MCF 10A (cell line): ENCODE results near the gene ACTRT1. TPM values are rescaled to one million over a fixed set of nuclear protein-coding genes. Genes with fewer than 3 reads are reported as not detected.

Source experiments
- BruUV-seq: library from RNA; stranded (reverse); fragments of 400-500 nt; replicated peaks from 2 replicates; lab custom pipeline; 2021; lab: Mats Ljungman, UMichigan
- CTCF ChIA-PET: fragments of 300-600 bp; sonication (Branson Sonifier 250); formaldehyde crosslinking; extraction: SDS; loops from one replicate; lab custom pipeline; 2021; ENCODE audit warnings: antibody characterized with exemption, inconsistent platforms; lab: Yijun Ruan, JAX
- POLR2A ChIA-PET: fragments of 300-600, 350-650 bp; sonication (Branson Sonifier 250); formaldehyde crosslinking; extraction: SDS; loops from one replicate; lab custom pipeline; 2020; ENCODE audit warnings: antibody characterized with exemption, inconsistent platforms; lab: Yijun Ruan, JAX
- DNase-seq: peaks from one replicate; pipeline ENCODE4 v3.0.0-alpha.2; 2018; ENCODE audit not compliant: unreplicated experiment
- H3K27ac Mint-ChIP-seq: one replicate; pipeline ENCODE4 v1.8.0; 2022; ENCODE audit warnings: mild to moderate bottlenecking, low read depth, mixed read lengths; ENCODE audit not compliant: unreplicated experiment
- H3K27me3 Mint-ChIP-seq: one replicate; pipeline ENCODE4 v1.8.0; 2022; ENCODE audit warnings: mixed read lengths; ENCODE audit not compliant: insufficient read depth, unreplicated experiment
- H3K36me3 Mint-ChIP-seq: one replicate; pipeline ENCODE4 v1.8.0; 2022; ENCODE audit warnings: mild to moderate bottlenecking, moderate library complexity, mixed read lengths; ENCODE audit not compliant: insufficient read depth, unreplicated experiment
- H3K4me1 Mint-ChIP-seq: one replicate; pipeline ENCODE4 v1.8.0; 2022; ENCODE audit warnings: mixed read lengths; ENCODE audit not compliant: insufficient read depth, unreplicated experiment
- H3K4me3 Mint-ChIP-seq: one replicate; pipeline ENCODE4 v1.8.0; 2022; ENCODE audit warnings: mild to moderate bottlenecking, moderate library complexity, mixed read lengths; ENCODE audit not compliant: unreplicated experiment
- H3K9me3 Mint-ChIP-seq: one replicate; pipeline ENCODE4 v1.8.0; 2022; ENCODE audit warnings: mixed read lengths; ENCODE audit not compliant: unreplicated experiment
- CTCF ChIP-seq: fragments of 200-600 bp; IDR thresholded peaks from one replicate; pipeline ENCODE4 v1.8.0; 2022; ENCODE audit warnings: antibody characterized with exemption, mild to moderate bottlenecking; ENCODE audit not compliant: unreplicated experiment
- intact Hi-C: fragments of 100-400 bp; cut with micrococcal nuclease; formaldehyde crosslinking; loops from 2 replicates; pipeline ENCODE4 v1.14.1; 2022
- total RNA-seq: library from RNA; stranded (reverse); gene quantifications from 2 replicates; pipeline ENCODE4 v1.2.3, GENCODE V29; 2022

Gene ACTRT1
- total RNA-seq, 1 experiment from 2014 or later, result not detected

- intact Hi-C loops, result no loop called here
- Mint-ChIP-seq H3K4me3 (no peak overlapping the region), H3K27ac (no peak overlapping the region), H3K4me1 (no peaks in the 10 kb centered on the region), H3K9me3 (no peaks in the 10 kb centered on the region), H3K27me3 (no peaks in the 10 kb centered on the region), H3K36me3 (no peaks in the 10 kb centered on the region)
- no peak for TF ChIP-seq CTCF
- no TSS peak for BruUV-seq
- no peak for DNase-seq
- ChIA-PET POLR2A (no interaction called here), CTCF (no interaction called here)
Observed at GRCh38 chrX:128035318-128035717, 16.9 kb downstream of the ACTRT1 start.

DNA sequence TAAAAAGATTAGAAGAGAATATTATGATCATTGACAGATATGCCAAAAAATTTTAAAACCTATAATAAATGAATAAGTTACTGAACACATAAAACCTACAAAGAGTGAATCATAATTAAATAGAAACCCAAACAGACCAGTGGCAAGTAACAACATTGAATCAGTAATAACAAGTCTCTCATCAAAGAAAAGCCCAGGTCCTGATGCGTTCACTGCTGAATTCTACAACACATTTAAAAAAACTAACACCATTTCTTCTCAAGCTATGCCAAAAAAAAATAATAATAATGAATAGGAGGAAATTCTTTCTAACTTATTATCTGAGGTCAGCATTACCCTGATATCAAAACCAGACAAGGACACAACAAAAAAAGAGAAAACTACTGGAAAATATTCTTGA lies 30.6 kb downstream of the ACTRT1 start:
- intact Hi-C loops, result no loop called here
- Mint-ChIP-seq H3K27me3 (no peaks in the 10 kb centered on the region), H3K9me3 (peaks cover 11% of the 10 kb centered on the region), H3K4me3 (no peak overlapping the region), H3K4me1 (peaks cover 8% of the 10 kb centered on the region), H3K27ac (no peak overlapping the region), H3K36me3 (peaks cover 5% of the 10 kb centered on the region)
- no peak for DNase-seq
- ChIA-PET CTCF (no interaction called here), POLR2A (no interaction called here)
- TF ChIP-seq CTCF, result no peak
- BruUV-seq, result no TSS peak

DNA sequence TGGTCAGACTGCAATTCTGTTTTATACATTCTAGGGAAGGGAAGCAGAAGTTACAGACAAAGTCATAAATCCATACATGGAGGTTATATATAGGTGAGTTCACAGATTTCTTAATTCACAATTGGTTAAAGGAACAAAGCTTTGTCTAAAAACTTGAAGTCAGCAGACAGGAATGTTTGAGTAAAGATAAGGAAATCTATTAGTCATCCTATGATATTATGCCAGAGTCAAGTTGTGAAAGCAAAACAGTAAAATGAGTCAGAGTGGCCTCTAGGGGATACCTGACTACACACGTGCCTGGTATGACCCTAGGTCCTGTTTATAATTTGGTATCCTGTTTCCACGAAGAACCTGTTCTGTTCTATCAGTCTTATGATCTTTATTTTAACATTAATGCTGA lies 31.5 kb downstream of the ACTRT1 start:
- peaks cover 8% of the 10 kb centered on the region for H3K4me1 Mint-ChIP-seq
- POLR2A ChIA-PET, result interaction anchor here (0.7 kb wide), 1 partner anchor 8 kb away, joined by 3 read pairs; no protein-coding TSS in a partner anchor
- H3K27me3 Mint-ChIP-seq, result no peaks in the 10 kb centered on the region
- CTCF ChIA-PET, result no interaction called here
- DNase-seq, result peak; percentile 84
- peaks cover 5% of the 10 kb centered on the region for H3K36me3 Mint-ChIP-seq
- no peak for TF ChIP-seq CTCF
- H3K4me3 Mint-ChIP-seq, result no peak overlapping the region
- no TSS peak for BruUV-seq
- H3K27ac Mint-ChIP-seq, result no peak overlapping the region
- intact Hi-C loops, result no loop called here
- peaks cover 20% of the 10 kb centered on the region for H3K9me3 Mint-ChIP-seq

GRCh38 chrX:128019218-128019617 lies 33.0 kb downstream of the ACTRT1 start:
- intact Hi-C loops, result no loop called here
- no TSS peak for BruUV-seq
- Mint-ChIP-seq H3K27me3 (no peaks in the 10 kb centered on the region), H3K4me3 (no peak overlapping the region), H3K27ac (no peak overlapping the region), H3K9me3 (peaks cover 28% of the 10 kb centered on the region), H3K4me1 (peaks cover 8% of the 10 kb centered on the region), H3K36me3 (no peaks in the 10 kb centered on the region)
- POLR2A ChIA-PET, result no interaction called here
- CTCF ChIA-PET, result no interaction called here
- no peak for DNase-seq
- TF ChIP-seq CTCF, result no peak
